ENCODE measurements around the gene DHRSX. TPM values are rescaled to one million over a fixed set of nuclear protein-coding genes. Genes with fewer than 3 reads are reported as not detected.
"Not testable (repeated sequence)": the region's sequence is repeated elsewhere in the genome, so short reads cannot be mapped to it uniquely, and the experiment has no call there.

Gene DHRSX
- total RNA-seq, 1 experiment from 2014 or later = 23.9 TPM

GRCh38 chrX:2395261-2395992 lies 105.3 kb downstream of the DHRSX start:
- ChIA-PET CTCF (no interaction called here), POLR2A (no interaction called here)
- H3K27me3 Mint-ChIP-seq (ENCODE audit: insufficient read depth, unreplicated experiment) = no peaks in the 10 kb centered on the region
- H3K4me1 Mint-ChIP-seq (ENCODE audit: insufficient read depth, unreplicated experiment) = peaks cover 14% of the 10 kb centered on the region
- no peaks in the 10 kb centered on the region for H3K9me3 Mint-ChIP-seq (ENCODE audit: unreplicated experiment)
- no peak for DNase-seq (ENCODE audit: unreplicated experiment)
- BruUV-seq (replicated peaks) = no TSS peak
- TF ChIP-seq CTCF (IDR thresholded peaks at IDR 0.05; ENCODE audit: unreplicated experiment) = no peak
- no peak overlapping the region for H3K4me3 Mint-ChIP-seq (ENCODE audit: unreplicated experiment)
- intact Hi-C loops (cut with micrococcal nuclease) = no loop called here
- H3K27ac Mint-ChIP-seq (ENCODE audit: low read depth, unreplicated experiment) = peak overlapping the region; percentile 43
- peaks cover 26% of the 10 kb centered on the region for H3K36me3 Mint-ChIP-seq (ENCODE audit: insufficient read depth, unreplicated experiment)

- no peaks in the 10 kb centered on the region for H3K27me3 Mint-ChIP-seq (ENCODE audit: insufficient read depth, unreplicated experiment)
- BruUV-seq (replicated peaks) = no TSS peak
- TF ChIP-seq CTCF (IDR thresholded peaks at IDR 0.05; ENCODE audit: unreplicated experiment) = no peak
- ChIA-PET POLR2A (no interaction called here), CTCF (no interaction called here)
- H3K9me3 Mint-ChIP-seq (ENCODE audit: unreplicated experiment) = no peaks in the 10 kb centered on the region
- intact Hi-C loops (cut with micrococcal nuclease) = loop anchor here (2.0 to 5.0 kb wide), 2 partner anchors 107 to 200 kb away; no protein-coding TSS in a partner anchor
- H3K27ac Mint-ChIP-seq (ENCODE audit: low read depth, unreplicated experiment) = peak overlapping the region; percentile 23
- H3K4me3 Mint-ChIP-seq (ENCODE audit: unreplicated experiment) = no peak overlapping the region
- H3K4me1 Mint-ChIP-seq (ENCODE audit: insufficient read depth, unreplicated experiment) = peaks cover 6% of the 10 kb centered on the region
- DNase-seq (ENCODE audit: unreplicated experiment) = peak; percentile 97
- peaks cover 29% of the 10 kb centered on the region for H3K36me3 Mint-ChIP-seq (ENCODE audit: insufficient read depth, unreplicated experiment)
Measured at GRCh38 chrX:2391869-2392606, 108.7 kb downstream of the DHRSX start.

GRCh38 chrX:2390754-2391153 lies 110.0 kb downstream of the DHRSX start:
- no peak overlapping the region for H3K4me3 Mint-ChIP-seq (ENCODE audit: unreplicated experiment)
- no peak for DNase-seq (ENCODE audit: unreplicated experiment)
- TF ChIP-seq CTCF (IDR thresholded peaks at IDR 0.05; ENCODE audit: unreplicated experiment) = no peak
- ChIA-PET CTCF (no interaction called here), POLR2A (no interaction called here)
- peaks cover 6% of the 10 kb centered on the region for H3K4me1 Mint-ChIP-seq (ENCODE audit: insufficient read depth, unreplicated experiment)
- no peaks in the 10 kb centered on the region for H3K27me3 Mint-ChIP-seq (ENCODE audit: insufficient read depth, unreplicated experiment)
- H3K36me3 Mint-ChIP-seq (ENCODE audit: insufficient read depth, unreplicated experiment) = peaks cover 22% of the 10 kb centered on the region
- TSS peak; percentile 52 for BruUV-seq (replicated peaks)
- H3K27ac Mint-ChIP-seq (ENCODE audit: low read depth, unreplicated experiment) = no peak overlapping the region
- H3K9me3 Mint-ChIP-seq (ENCODE audit: unreplicated experiment) = no peaks in the 10 kb centered on the region
- intact Hi-C loops (cut with micrococcal nuclease) = loop anchor here (5.0 kb wide), 1 partner anchor 202 kb away; no protein-coding TSS in a partner anchor

- POLR2A ChIA-PET; H3K4me1 Mint-ChIP-seq (ENCODE audit: insufficient read depth, unreplicated experiment); H3K9me3 Mint-ChIP-seq (ENCODE audit: unreplicated experiment); H3K4me3 Mint-ChIP-seq (ENCODE audit: unreplicated experiment); DNase-seq (ENCODE audit: unreplicated experiment); CTCF ChIA-PET; H3K27ac Mint-ChIP-seq (ENCODE audit: low read depth, unreplicated experiment); H3K27me3 Mint-ChIP-seq (ENCODE audit: insufficient read depth, unreplicated experiment); BruUV-seq (replicated peaks): not testable (repeated sequence)
- intact Hi-C loops (cut with micrococcal nuclease) = loop anchor here (5.0 kb wide), 1 partner anchor 203 kb away; no protein-coding TSS in a partner anchor
- H3K36me3 Mint-ChIP-seq (ENCODE audit: insufficient read depth, unreplicated experiment) = peaks cover 18% of the 10 kb centered on the region
Measured at GRCh38 chrX:2389731-2390130, 111.0 kb downstream of the DHRSX start.

All from MCF 10A (cell line).